DOHH2 (cell line): ENCODE measurements around the gene UTS2R.

Experiments
- H3F3A ChIP-seq: fragments of 200-600 bp; sonication (generic), shearing (Covaris generic); 2 replicates; pipeline ENCODE4 v1.6.0; 2016; ENCODE audit warnings: antibody characterized with exemption, mild to moderate bottlenecking; ENCODE audit not compliant: control insufficient read depth, insufficient read depth
- H3K27ac ChIP-seq: fragments of 200-600 bp; sonication (generic); 2 replicates; pipeline ENCODE4 v1.5.1; 2014; ENCODE audit warnings: low read depth, mild to moderate bottlenecking, low read length, moderate library complexity
- H3K27me3 ChIP-seq: fragments of 200-600 bp; sonication (generic); 2 replicates; pipeline ENCODE4 v1.6.1; 2014; ENCODE audit warnings: mild to moderate bottlenecking, low read length, mixed read lengths; ENCODE audit not compliant: control insufficient read depth
- H3K36me3 ChIP-seq: fragments of 200-600 bp; sonication (generic); 2 replicates; pipeline ENCODE4 v1.6.1; 2014; ENCODE audit warnings: mild to moderate bottlenecking, low read length, moderate library complexity, mixed read lengths; ENCODE audit not compliant: control insufficient read depth
- H3K4me1 ChIP-seq: fragments of 200-600 bp; sonication (generic); 2 replicates; pipeline ENCODE4 v1.6.1; 2014; ENCODE audit warnings: mild to moderate bottlenecking, low read length, mixed read lengths; ENCODE audit not compliant: control insufficient read depth
- H3K4me2 ChIP-seq: fragments of 200-600 bp; sonication (generic); 2 replicates; pipeline ENCODE4 v1.6.0; 2014; ENCODE audit warnings: mild to moderate bottlenecking, low read length, moderate library complexity
- H3K4me3 ChIP-seq: fragments of 200-600 bp; sonication (generic); 2 replicates; pipeline ENCODE4 v1.5.1; 2014; ENCODE audit warnings: mild to moderate bottlenecking, low read length, mixed read lengths
- H3K79me2 ChIP-seq: fragments of 200-600 bp; sonication (generic); 2 replicates; pipeline ENCODE4 v1.6.1; 2014; ENCODE audit warnings: mild to moderate bottlenecking, low read length, mixed read lengths; ENCODE audit not compliant: control insufficient read depth
- H3K9me2 ChIP-seq: fragments of 200-600 bp; sonication (generic); replicated peaks from 2 replicates; pipeline ENCODE4 v1.6.1; 2014; ENCODE audit warnings: mild to moderate bottlenecking, low read length, mixed read lengths; ENCODE audit not compliant: control insufficient read depth
- H3K9me3 ChIP-seq: fragments of 200-600 bp; sonication (generic); 2 replicates; pipeline ENCODE4 v1.6.1; 2014; ENCODE audit warnings: antibody characterized with exemption, low read length, mixed read lengths; ENCODE audit not compliant: control insufficient read depth, insufficient read depth
- H4K20me1 ChIP-seq: fragments of 200-600 bp; sonication (generic); 2 replicates; pipeline ENCODE4 v1.6.0; 2014; ENCODE audit warnings: low read depth, mild to moderate bottlenecking, antibody characterized with exemption, low read length, moderate library complexity; ENCODE audit not compliant: control insufficient read depth, insufficient read depth
- EZH2phosphoT487 ChIP-seq: fragments of 200-600 bp; sonication (generic); IDR thresholded peaks from 2 replicates; pipeline ENCODE4 v1.6.1; 2017; ENCODE audit warnings: borderline replicate concordance, mild to moderate bottlenecking, antibody characterized with exemption, low read length, moderate library complexity, mixed read lengths
- TF ChIP-seq, protein P1 (sequence below): fragments of 200-600 bp; sonication (generic); IDR thresholded peaks from one replicate; pipeline ENCODE4 v1.5.1; 2014; ENCODE audit warnings: antibody characterized with exemption, mild to moderate bottlenecking, low read depth, low read length; ENCODE audit not compliant: poor library complexity, severe bottlenecking

Gene UTS2R

DNA sequence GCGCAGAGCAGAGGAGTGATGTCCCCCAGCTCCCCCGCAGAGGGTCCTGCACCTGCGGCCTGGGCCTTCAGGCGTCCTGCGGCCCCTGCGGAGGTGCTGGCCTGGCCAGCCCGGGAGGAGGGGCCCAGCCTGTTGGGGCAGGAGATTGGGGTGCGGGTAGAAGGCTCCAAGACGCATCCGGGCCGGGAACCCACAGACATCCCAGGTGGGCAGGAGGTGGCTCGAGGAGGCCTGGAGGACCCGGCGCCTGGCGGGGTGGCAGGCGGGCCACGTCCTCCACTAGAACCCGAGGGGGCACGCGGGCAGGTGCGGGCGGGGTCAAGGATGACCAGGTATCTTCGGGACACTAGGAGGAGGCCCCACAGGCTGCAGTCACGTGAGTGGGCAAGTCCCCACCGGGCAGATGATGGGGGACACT, 37.4 kb upstream of the UTS2R start:
- Histone ChIP-seq H3K4me1 (peaks cover 28% of the 10 kb centered on the region), H3K27ac (no peak overlapping the region)

GRCh38 chr17:82334622-82335394, 36.8 kb upstream of the UTS2R start:
- Histone ChIP-seq H4K20me1 (no peaks in the 10 kb centered on the region), H3K36me3 (no peaks in the 10 kb centered on the region), H3K4me1 (peaks cover 28% of the 10 kb centered on the region), H3K9me2 (no peaks in the 10 kb centered on the region), H3K79me2 (no peaks in the 10 kb centered on the region), H3K9me3 (no peaks in the 10 kb centered on the region), H3K4me2 (peak overlapping the region; percentile 61), H3F3A (peaks cover 4% of the 10 kb centered on the region), H3K27me3 (peaks cover 78% of the 10 kb centered on the region), H3K4me3 (peak overlapping the region; percentile 49), H3K27ac (no peak overlapping the region)
- TF ChIP-seq, protein P1, sequence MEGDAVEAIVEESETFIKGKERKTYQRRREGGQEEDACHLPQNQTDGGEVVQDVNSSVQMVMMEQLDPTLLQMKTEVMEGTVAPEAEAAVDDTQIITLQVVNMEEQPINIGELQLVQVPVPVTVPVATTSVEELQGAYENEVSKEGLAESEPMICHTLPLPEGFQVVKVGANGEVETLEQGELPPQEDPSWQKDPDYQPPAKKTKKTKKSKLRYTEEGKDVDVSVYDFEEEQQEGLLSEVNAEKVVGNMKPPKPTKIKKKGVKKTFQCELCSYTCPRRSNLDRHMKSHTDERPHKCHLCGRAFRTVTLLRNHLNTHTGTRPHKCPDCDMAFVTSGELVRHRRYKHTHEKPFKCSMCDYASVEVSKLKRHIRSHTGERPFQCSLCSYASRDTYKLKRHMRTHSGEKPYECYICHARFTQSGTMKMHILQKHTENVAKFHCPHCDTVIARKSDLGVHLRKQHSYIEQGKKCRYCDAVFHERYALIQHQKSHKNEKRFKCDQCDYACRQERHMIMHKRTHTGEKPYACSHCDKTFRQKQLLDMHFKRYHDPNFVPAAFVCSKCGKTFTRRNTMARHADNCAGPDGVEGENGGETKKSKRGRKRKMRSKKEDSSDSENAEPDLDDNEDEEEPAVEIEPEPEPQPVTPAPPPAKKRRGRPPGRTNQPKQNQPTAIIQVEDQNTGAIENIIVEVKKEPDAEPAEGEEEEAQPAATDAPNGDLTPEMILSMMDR: no peak
- TF ChIP-seq EZH2phosphoT487: no peak

More for the DNA sequence above, 37.4 kb upstream of the UTS2R start:
- H4K20me1 ChIP-seq: no peaks in the 10 kb centered on the region
- peaks cover 4% of the 10 kb centered on the region for H3F3A ChIP-seq
- H3K36me3 ChIP-seq: no peaks in the 10 kb centered on the region
- H3K9me3 ChIP-seq: no peaks in the 10 kb centered on the region
- peak overlapping the region; percentile 49; the same call in 1 of the 2 replicates for H3K4me3 ChIP-seq
- no peaks in the 10 kb centered on the region for H3K79me2 ChIP-seq
- peak overlapping the region; percentile 61 for H3K4me2 ChIP-seq
- H3K27me3 ChIP-seq: peaks cover 78% of the 10 kb centered on the region
- TF ChIP-seq EZH2phosphoT487: peak; percentile 65; the same call in 1 of the 2 replicates
- TF ChIP-seq, protein P1: no peak
- no peaks in the 10 kb centered on the region for H3K9me2 ChIP-seq

GRCh38 chr17:82338858-82339633, 32.5 kb upstream of the UTS2R start:
- no peak overlapping the region for H3K4me3 ChIP-seq

More at GRCh38 chr17:82338858-82339633, 32.5 kb upstream of the UTS2R start:
- Histone ChIP-seq H3F3A (peaks cover 4% of the 10 kb centered on the region), H4K20me1 (no peaks in the 10 kb centered on the region), H3K27me3 (peaks cover 39% of the 10 kb centered on the region), H3K4me1 (peaks cover 21% of the 10 kb centered on the region), H3K36me3 (no peaks in the 10 kb centered on the region), H3K27ac (no peak overlapping the region), H3K9me2 (no peaks in the 10 kb centered on the region), H3K4me2 (no peak overlapping the region), H3K9me3 (no peaks in the 10 kb centered on the region), H3K79me2 (no peaks in the 10 kb centered on the region)
- TF ChIP-seq, protein P1: no peak
- no peak for TF ChIP-seq EZH2phosphoT487
